ENCODE results near the gene VILL.
A peak's percentile ranks its signal among the peaks of the same experiment; 100 is the strongest.
"Not testable (repeated sequence)": the region's sequence is repeated elsewhere in the genome, so short reads cannot be mapped to it uniquely, and the experiment has no call there.

Gene VILL

DNA sequence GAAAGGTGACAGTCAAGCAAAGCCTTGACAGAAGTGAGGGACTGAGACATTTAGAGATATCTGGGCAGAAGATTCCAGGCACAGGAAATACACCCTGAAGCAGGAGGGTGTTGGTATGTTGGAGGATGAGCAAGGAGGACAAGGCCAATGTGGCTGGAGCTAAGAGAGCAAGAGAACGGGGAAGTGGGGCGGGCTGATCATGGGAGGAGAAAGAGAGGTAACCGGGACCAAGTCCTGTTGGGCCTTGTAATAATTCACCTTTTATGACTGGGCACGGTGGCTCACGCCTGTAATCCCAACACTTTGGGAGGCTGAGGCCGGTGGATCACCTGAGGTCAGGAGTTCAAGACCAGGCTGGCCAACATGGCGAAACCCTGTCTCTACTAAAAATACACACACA lies 43.0 kb downstream of the VILL start:
- not testable (repeated sequence) for DNase-seq (ENCODE audit: low read depth in 1 of 2, low spot score in 1 of 2)

DNA sequence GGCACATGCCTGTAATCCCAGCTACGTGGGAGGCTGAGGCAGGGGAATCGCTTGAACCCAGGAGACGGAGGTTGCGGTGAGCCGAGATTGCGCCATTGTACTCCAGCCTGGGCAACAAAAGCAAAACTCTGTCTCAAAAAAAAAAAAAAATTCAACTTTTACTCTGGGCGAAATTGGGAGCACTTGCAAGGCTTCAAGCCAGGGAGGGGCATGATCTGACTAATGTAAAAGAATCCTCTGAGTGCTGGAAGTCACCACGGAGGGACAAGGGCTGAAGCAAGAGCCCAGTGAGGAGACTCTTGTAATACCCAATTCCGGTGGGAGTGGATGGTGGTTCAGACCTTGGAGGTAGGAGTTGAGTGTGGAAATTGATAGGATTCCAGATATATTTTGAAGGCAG lies 43.7 kb downstream of the VILL start:
- not testable (repeated sequence) for DNase-seq (ENCODE audit: low read depth in 1 of 2, low spot score in 1 of 2)

DNA sequence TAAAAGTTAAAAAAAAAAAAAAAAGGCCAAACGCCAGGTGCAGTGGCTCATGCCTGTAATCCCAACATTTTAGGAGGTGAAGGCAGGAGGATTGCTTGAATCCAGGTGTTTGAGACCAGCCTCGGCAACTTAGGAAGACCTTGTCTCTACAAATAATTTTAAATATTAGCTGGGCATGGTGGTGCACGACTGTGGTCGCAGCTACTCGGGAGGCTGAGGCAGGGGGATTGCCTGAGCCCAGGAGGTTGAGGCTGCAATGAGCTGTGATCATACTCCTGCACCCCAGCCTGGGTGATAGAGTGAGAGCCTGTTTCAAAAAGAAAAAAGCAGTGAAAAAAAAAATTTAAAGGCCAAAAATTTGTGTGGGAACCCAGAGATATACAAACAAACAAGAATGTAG lies 45.7 kb downstream of the VILL start:
- no peak for DNase-seq (ENCODE audit: low read depth in 1 of 2, low spot score in 1 of 2)

GRCh38 chr3:38036906-38037305 lies 46.3 kb downstream of the VILL start:
- DNase-seq (ENCODE audit: low read depth in 1 of 2, low spot score in 1 of 2) = no peak

DNA sequence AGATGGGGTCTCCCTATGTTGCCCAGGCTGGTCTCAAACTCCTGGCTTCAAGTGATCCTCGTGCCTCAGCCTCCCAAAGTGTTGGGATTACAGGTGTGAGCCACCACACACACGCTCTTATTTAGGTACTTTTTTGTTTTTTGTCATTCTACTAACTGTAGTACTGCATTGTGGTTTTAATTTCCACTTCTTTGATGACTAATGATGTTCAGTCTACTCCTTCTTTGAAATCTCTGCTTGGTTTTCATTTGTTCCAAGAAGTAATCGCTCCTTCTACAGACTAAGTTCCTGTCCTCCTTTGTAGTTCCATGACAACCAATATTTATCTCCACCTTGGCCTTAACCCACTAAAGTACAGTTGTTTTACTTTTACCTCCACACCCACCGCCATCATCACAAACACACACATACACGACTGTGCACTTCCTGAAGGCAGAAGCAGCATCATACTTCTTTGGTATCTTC lies 47.9 kb downstream of the VILL start:
- no peak for DNase-seq (ENCODE audit: low read depth in 1 of 2, low spot score in 1 of 2)

DNA sequence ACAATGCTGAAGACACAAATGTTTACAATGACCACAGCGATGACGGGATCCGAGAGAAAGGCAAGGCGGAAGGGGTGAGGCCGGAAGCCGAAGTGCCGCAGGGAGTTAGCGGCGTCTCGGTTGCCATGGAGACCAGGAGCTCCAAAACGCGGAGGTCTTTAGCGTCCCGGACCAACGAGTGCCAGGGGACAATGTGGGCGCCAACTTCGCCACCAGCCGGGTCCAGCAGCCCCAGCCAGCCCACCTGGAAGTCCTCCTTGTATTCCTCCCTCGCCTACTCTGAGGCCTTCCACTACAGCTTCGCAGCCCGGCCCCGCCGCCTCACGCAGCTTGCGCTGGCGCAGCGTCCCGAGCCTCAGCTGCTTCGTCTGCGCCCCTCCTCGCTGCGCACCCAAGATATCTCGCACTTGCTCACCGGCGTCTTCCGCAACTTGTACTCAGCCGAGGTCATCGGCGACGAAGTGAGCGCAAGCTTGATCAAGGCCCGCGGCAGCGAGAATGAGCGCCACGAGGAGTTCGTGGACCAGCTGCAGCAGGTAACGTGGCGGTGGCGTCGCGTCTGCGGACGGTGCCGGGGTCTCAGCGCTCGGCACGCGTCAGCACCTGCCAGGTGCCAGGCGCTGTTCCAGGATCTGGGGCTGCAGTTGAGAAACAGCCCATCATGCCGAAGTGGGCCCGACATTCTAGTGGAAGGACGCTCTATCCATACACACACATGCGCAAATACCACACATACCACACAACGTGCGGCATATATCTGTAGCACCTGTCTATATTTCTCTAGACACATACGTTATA lies 48.7 kb downstream of the VILL start, which contains the start of gene DLEC1:
Gene DLEC1 (plus strand): TSS at position 108 of the 798 bp plus-strand sequence. CDS start 18 bp downstream, at position 126.
- DNase-seq (ENCODE audit: low read depth in 1 of 2, low spot score in 1 of 2) = peak; percentile 41 to 67

DNA sequence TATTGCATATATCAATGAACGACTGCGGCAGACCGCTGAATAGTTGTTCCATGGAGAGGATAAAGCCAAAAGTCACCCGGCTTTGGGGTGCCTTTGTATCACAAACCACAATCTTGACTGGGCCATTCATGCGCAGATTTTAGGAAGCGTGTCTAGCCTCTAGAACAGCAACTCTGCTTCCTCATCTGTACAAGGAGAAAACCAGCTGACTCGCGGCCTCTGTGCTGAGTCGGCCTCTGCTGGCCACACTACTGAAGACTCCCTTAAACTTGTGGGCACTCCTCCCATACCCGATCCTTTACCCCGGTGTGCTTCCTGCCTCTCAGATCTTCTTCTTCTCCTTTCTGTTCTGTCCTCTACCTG lies 49.3 kb downstream of the VILL start:
- no peak for DNase-seq (ENCODE audit: low read depth in 1 of 2, low spot score in 1 of 2)

GRCh38 chr3:38040401-38040800 lies 49.8 kb downstream of the VILL start:
- DNase-seq (ENCODE audit: low read depth in 1 of 2, low spot score in 1 of 2) = no peak

DNA sequence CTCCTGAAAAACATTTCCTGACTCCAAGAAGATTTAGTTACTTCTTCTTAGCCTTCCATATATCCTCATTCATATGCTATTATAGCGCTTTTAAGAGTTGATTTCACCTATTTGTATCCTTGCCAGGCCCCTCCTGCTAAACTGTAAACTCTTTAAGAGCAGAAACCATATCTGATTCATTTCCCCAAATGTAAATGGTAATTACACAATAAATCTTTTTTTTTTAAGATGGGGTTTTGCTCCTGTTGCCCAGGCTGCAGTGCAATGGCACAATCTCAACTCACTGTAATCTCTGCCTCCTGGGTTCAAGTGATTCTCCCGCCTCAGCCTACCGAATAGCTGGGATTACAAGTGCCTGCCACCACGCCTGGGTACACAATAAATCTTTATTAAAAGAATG lies 52.9 kb downstream of the VILL start:
- DNase-seq (ENCODE audit: low read depth in 1 of 2, low spot score in 1 of 2) = no peak

DNA sequence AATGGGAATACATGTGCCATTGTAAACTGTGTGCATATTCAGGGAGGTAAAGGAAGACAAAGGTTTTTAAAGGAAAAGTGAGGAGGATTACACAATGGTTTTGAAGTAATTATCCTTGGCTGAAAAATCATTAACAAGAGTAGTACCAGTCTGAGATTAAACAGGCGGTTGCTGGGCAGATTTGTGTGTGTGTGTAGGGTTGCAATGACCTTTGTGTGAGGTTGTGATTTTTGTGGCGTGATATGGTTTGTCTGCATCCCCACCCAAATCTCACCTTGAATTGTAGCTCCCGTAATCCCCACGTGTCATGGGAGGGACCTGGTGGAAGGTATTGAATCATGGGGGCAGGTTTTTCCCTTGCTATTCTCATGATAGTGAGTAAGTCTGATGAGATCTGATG lies 55.4 kb downstream of the VILL start:
- DNase-seq (ENCODE audit: low read depth in 1 of 2, low spot score in 1 of 2) = no peak

- DNase-seq (ENCODE audit: low read depth in 1 of 2, low spot score in 1 of 2) = no peak
Observed at GRCh38 chr3:38046821-38047220, 56.2 kb downstream of the VILL start.

- DNase-seq (ENCODE audit: low read depth in 1 of 2, low spot score in 1 of 2) = no peak
Observed at GRCh38 chr3:38047896-38048295, 57.3 kb downstream of the VILL start.

GRCh38 chr3:38049358-38050126 lies 59.0 kb downstream of the VILL start:
- no peak for DNase-seq (ENCODE audit: low read depth in 1 of 2, low spot score in 1 of 2)

DNA sequence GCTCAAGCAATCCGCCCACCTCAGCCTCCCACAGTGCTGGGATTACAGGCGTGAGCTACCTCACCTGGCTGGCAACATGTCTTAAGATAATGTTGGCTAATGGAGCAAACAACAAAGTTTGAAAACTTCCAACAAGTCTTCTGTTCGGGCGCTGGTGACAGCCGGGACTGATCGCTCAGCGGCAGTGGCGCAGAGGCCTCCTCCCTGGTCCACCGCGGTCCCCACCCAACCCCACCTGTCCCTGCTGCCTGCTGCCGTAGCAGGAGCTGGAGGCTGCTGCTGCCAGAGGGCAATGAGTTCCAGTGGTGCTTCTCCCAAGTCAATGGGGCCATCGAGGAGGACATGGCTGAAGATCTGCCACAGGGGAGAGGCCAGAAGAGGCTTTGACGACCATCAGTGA lies 60.5 kb downstream of the VILL start:
- no peak for DNase-seq (ENCODE audit: low read depth in 1 of 2, low spot score in 1 of 2)

- DNase-seq (ENCODE audit: low read depth in 1 of 2, low spot score in 1 of 2) = not testable (repeated sequence)
Observed at GRCh38 chr3:38053286-38053685, 62.7 kb downstream of the VILL start.

- DNase-seq (ENCODE audit: low read depth in 1 of 2, low spot score in 1 of 2) = not testable (repeated sequence)
Observed at GRCh38 chr3:38053813-38054498, 63.4 kb downstream of the VILL start.

DNA sequence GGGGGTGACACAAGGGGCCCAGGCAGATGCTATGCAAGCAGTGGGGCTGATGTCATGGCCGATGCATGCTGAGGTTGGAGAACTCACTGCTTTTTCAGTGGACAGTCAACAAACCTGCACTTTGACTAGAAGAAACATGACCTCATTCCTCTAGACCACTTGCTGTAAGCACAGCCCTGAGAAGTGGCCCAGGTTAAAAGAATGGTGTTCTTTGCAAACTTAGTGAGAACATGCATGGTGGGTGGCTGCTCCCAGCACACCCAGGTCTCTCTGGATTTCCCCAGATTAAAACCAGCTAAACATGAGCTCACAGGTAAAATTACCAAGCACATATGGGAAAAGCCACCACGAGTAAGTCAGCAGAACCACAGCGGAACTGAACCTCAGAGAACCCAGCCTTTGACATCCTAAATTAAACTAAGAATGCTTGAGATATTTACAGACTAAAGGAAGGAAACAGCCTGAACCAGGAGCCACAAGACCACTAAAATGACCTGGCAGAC lies 64.0 kb downstream of the VILL start:
- no peak for DNase-seq (ENCODE audit: low read depth in 1 of 2, low spot score in 1 of 2)
